HFFc6 (cell line): Measurements from ENCODE around the gene CD81. TPM values are rescaled to one million over a fixed set of nuclear protein-coding genes. Genes with fewer than 3 reads are reported as not detected.
"Not testable (repeated sequence)": the region's sequence is repeated elsewhere in the genome, so short reads cannot be mapped to it uniquely, and the experiment has no call there.

Source experiments
- DNase-seq: peaks from one replicate; pipeline ENCODE4 v3.0.0-alpha.2; 2018
- H3K27ac Mint-ChIP-seq: 2 replicates; pipeline ENCODE4 v1.8.0; 2020; ENCODE audit warnings: mild to moderate bottlenecking, mixed read lengths
- H3K27me3 Mint-ChIP-seq: 2 replicates; pipeline ENCODE4 v1.8.0; 2021; ENCODE audit warnings: mild to moderate bottlenecking, moderate library complexity, mixed read lengths; ENCODE audit not compliant: insufficient read depth
- H3K36me3 Mint-ChIP-seq: 2 replicates; pipeline ENCODE4 v1.8.0; 2021; ENCODE audit warnings: low read depth, mixed read lengths
- H3K4me1 Mint-ChIP-seq: 2 replicates; pipeline ENCODE4 v1.8.0; 2020; ENCODE audit warnings: low read depth, mixed read lengths
- H3K4me3 Mint-ChIP-seq: 2 replicates; pipeline ENCODE4 v1.8.0; 2020; ENCODE audit warnings: mild to moderate bottlenecking, moderate library complexity, mixed read lengths
- H3K9me3 Mint-ChIP-seq: 2 replicates; pipeline ENCODE4 v1.8.0; 2020; ENCODE audit warnings: mild to moderate bottlenecking, mixed read lengths
- CTCF ChIP-seq: fragments of 200-600 bp; sonication (generic); IDR thresholded peaks from 2 replicates; pipeline ENCODE4 v1.5.0; 2021; ENCODE audit warnings: antibody characterized with exemption, mild to moderate bottlenecking
- total RNA-seq, 6 experiments: library from RNA; stranded (reverse); fragmentation: NEBNext Ultra II Directional; extraction: Animal tissue kit (Norgen Biotek cat#: 25700); gene quantifications; 2 replicates in 1 of 6; 3 replicates in 5 of 6; pipeline ENCODE4 v1.2.3, GENCODE V29; 2021

Gene CD81
- total RNA-seq, 6 experiments from 2014 or later, result 540 to 738 (median 627) TPM

- Mint-ChIP-seq H3K36me3 (peaks cover 11% of the 10 kb centered on the region), H3K27ac (no peak overlapping the region), H3K9me3 (peaks cover 33% of the 10 kb centered on the region), H3K4me3 (no peak overlapping the region), H3K27me3 (peaks cover 6% of the 10 kb centered on the region), H3K4me1 (no peaks in the 10 kb centered on the region)
- TF ChIP-seq CTCF, result no peak
- peak; percentile 61 for DNase-seq
Measured at GRCh38 chr11:2348986-2349385, 28.1 kb upstream of the CD81 start.

DNA sequence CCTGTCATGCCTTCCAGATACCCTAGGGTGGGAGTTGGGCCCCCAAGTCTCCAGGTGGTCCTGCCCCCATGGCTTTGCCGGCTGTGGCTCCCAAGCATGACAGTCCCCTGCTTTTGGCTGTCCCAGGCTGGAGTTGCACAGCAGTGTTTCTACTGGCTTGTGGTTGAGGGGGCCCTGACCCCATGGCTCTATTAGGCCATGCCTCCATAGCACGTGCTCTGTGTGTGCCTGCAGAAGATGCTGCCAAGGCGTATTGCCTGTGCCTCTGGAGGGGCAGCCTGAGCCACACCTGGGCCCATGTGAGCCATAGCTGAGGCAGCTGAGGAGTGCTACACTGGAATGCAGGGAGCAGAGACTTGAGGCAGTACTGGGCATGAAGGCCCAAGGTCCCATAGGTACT, 25.4 kb upstream of the CD81 start:
- Mint-ChIP-seq H3K27ac (no peak overlapping the region), H3K4me1 (peaks cover 17% of the 10 kb centered on the region), H3K36me3 (peaks cover 7% of the 10 kb centered on the region), H3K9me3 (peaks cover 33% of the 10 kb centered on the region), H3K27me3 (no peaks in the 10 kb centered on the region; the same call in none of the 2 replicates), H3K4me3 (no peak overlapping the region)
- DNase-seq, result no peak
- TF ChIP-seq CTCF, result no peak

DNA sequence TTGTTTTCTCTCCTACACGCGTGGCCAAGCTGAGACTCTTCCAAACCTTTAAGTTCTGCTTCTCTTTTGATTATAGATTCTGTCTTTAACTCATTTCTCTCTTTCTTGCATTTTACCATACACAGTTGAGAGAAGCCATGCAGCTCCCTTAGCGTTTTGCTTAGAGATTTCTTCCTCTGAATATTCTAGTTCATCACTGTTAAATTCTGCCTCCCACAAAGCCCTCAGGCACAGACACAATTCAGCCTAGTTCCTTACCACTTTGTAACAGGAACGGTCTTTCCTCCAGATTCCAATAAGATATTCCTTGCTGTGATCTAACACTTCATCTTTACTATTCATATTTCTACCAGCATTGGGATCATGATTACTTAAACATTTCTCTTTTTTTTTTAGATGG, 24.7 kb upstream of the CD81 start:
- Mint-ChIP-seq H3K27me3 (no peaks in the 10 kb centered on the region; the same call in none of the 2 replicates), H3K9me3 (peaks cover 33% of the 10 kb centered on the region), H3K4me1 (peaks cover 17% of the 10 kb centered on the region), H3K4me3 (no peak overlapping the region), H3K36me3 (peaks cover 7% of the 10 kb centered on the region), H3K27ac (no peak overlapping the region)
- no peak for TF ChIP-seq CTCF
- no peak for DNase-seq

DNA sequence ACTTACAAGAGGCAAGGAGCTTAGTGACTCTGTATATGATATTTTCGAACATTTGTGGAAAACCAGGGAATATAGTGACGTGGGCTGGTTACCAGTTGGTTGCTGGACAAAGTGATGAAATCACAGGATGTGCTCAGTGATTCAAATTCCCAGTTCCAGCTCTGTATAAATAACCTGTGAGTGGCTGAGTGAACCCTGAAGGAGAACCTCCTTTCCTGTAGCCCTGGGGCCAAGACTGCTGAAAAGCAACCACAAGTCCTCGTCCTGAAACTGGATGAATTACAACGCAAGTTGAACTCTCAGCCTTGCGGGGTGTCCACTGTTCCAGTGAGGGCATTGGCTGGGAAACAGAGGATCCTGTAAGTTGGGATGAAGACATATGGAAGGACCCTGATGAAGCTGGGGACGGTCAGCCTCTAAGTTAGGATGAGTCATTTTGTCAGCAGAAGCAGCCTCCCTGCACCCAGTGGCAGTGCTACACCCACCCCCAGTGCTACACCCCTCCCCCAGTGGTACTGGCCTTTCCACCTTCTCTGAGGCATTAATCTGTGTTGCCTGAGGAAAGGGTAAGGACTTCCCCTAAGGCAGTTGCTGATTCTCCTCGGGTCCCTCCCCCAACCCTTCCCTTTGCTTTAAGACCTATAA, 22.0 kb upstream of the CD81 start:
- Mint-ChIP-seq H3K27me3 (no peaks in the 10 kb centered on the region; the same call in 1 of the 2 replicates), H3K4me1 (peaks cover 17% of the 10 kb centered on the region), H3K27ac (peak overlapping the region; percentile 83), H3K36me3 (no peaks in the 10 kb centered on the region; the same call in 1 of the 2 replicates), H3K9me3 (peaks cover 11% of the 10 kb centered on the region), H3K4me3 (peak overlapping the region; percentile 25; the same call in 1 of the 2 replicates)
- DNase-seq, result peak; percentile 67
- no peak for TF ChIP-seq CTCF

GRCh38 chr11:2357246-2357645, 19.9 kb upstream of the CD81 start:
- Mint-ChIP-seq H3K4me1 (peaks cover 17% of the 10 kb centered on the region), H3K27ac (no peak overlapping the region), H3K36me3 (no peaks in the 10 kb centered on the region; the same call in 1 of the 2 replicates), H3K9me3 (no peaks in the 10 kb centered on the region), H3K4me3 (no peak overlapping the region), H3K27me3 (peaks cover 4% of the 10 kb centered on the region)
- DNase-seq, result no peak
- TF ChIP-seq CTCF, result no peak

DNA sequence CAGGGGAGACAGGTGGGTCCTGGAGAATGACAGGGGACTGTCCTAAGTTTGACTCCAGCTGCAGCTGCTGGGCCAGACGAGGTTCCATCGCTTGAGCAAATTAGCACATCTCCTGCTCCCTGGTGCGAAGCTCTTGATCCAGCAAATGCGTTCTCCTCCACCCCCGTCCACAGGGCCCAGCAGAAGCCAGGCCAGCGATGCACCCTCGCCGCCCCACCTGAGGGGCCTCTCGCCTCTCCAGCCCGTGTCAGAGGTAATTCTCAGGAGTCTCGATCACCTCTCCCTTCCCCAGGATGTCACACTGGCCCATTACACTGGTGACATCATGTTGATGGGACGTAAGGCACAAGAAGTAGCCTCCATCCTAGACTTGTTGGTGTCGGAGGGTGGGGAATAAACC, 19.5 kb upstream of the CD81 start:
- not testable (repeated sequence) for H3K27me3 Mint-ChIP-seq, DNase-seq, H3K36me3 Mint-ChIP-seq, H3K4me3 Mint-ChIP-seq, H3K27ac Mint-ChIP-seq, H3K9me3 Mint-ChIP-seq
- peaks cover 17% of the 10 kb centered on the region for H3K4me1 Mint-ChIP-seq
